PC-9 (cell line): Measurements from ENCODE around the gene AKAP6. TPM values are rescaled to one million over a fixed set of nuclear protein-coding genes. Genes with fewer than 3 reads are reported as not detected.

ENCODE experiments used
- BruUV-seq: library from RNA; stranded (reverse); fragments of 400-500 nt; replicated peaks from 2 replicates; lab custom pipeline; 2021; lab: Mats Ljungman, UMichigan
- CTCF ChIA-PET: fragments of 300-600 bp; sonication (Branson Sonifier 250); formaldehyde crosslinking; loops from one replicate; lab custom pipeline; 2022; ENCODE audit warnings: antibody characterized with exemption; lab: Charles Lee
- POLR2A ChIA-PET: fragments of 300-600 bp; sonication (Branson Sonifier 250); formaldehyde crosslinking; loops from one replicate; lab custom pipeline; 2022; ENCODE audit warnings: antibody characterized with exemption; ENCODE audit not compliant: unreplicated experiment; lab: Charles Lee
- DNase-seq, 2 experiments: peaks; one replicate each; pipeline versions ENCODE4 v3.0.0 to v3.0.0-alpha.2; 2015 to 2022; ENCODE audit warnings: mixed read lengths in 1 of 2
- H2AFZ ChIP-seq: fragments of 200-600 bp; sonication (generic); 2 replicates; pipeline ENCODE4 v1.8.1; 2017; ENCODE audit warnings: antibody characterized with exemption
- H3F3A ChIP-seq: fragments of 200-600 bp; sonication (generic); 2 replicates; pipeline ENCODE4 v1.8.1; 2017; ENCODE audit warnings: antibody characterized with exemption, mild to moderate bottlenecking, low read depth; ENCODE audit not compliant: insufficient read depth
- H3K27ac ChIP-seq: fragments of 200-600 bp; sonication (generic); 2 replicates; pipeline ENCODE4 v1.6.1; 2016; ENCODE audit warnings: mixed run types
- H3K27me3 ChIP-seq: fragments of 200-600 bp; sonication (generic); 2 replicates; pipeline ENCODE4 v1.6.1; 2016; ENCODE audit warnings: low read depth, mixed run types; ENCODE audit not compliant: insufficient read depth
- H3K36me3 ChIP-seq: fragments of 200-600 bp; sonication (generic); 2 replicates; pipeline ENCODE4 v1.6.1; 2016; ENCODE audit warnings: low read depth, mixed run types
- H3K4me1 ChIP-seq: fragments of 200-600 bp; sonication (generic); replicated peaks from 2 replicates; pipeline ENCODE4 v1.6.1; 2016; ENCODE audit warnings: mixed run types; ENCODE audit not compliant: insufficient read depth
- H3K4me2 ChIP-seq: fragments of 200-600 bp; sonication (generic); 2 replicates; pipeline ENCODE4 v1.6.1; 2017; ENCODE audit warnings: mixed run types
- H3K4me3 ChIP-seq: fragments of 200-600 bp; sonication (generic); 2 replicates; pipeline ENCODE4 v1.6.1; 2016; ENCODE audit warnings: mixed run types
- H3K79me2 ChIP-seq: fragments of 200-600 bp; sonication (generic); 2 replicates; pipeline ENCODE4 v1.6.1; 2017; ENCODE audit warnings: low read depth, mixed run types
- H3K9me2 ChIP-seq: fragments of 200-600 bp; sonication (generic); 2 replicates; pipeline ENCODE4 v1.8.1; 2017; ENCODE audit warnings: mild to moderate bottlenecking; ENCODE audit not compliant: insufficient read depth
- H3K9me3 ChIP-seq: fragments of 200-600 bp; sonication (generic); 2 replicates; pipeline ENCODE4 v1.8.1; 2016; ENCODE audit warnings: low read depth; ENCODE audit not compliant: insufficient read depth
- H4K20me1 ChIP-seq: fragments of 200-600 bp; sonication (generic); 2 replicates; pipeline ENCODE4 v1.8.1; 2017; ENCODE audit not compliant: insufficient read depth
- EZH2 ChIP-seq: fragments of 200-600 bp; sonication (generic); IDR thresholded peaks from 2 replicates; pipeline ENCODE4 v1.8.0; 2017; ENCODE audit warnings: antibody characterized with exemption, low read depth
- intact Hi-C: fragments of 100-400 bp; cut with micrococcal nuclease; formaldehyde crosslinking; loops from one replicate; pipeline ENCODE4 v1.10.0; 2022; ENCODE audit not compliant: unreplicated experiment
- total RNA-seq: library from RNA; stranded (reverse); gene quantifications from 2 replicates; pipeline ENCODE4 v1.2.3, GENCODE V29; 2021
- TF ChIP-seq, protein P1 (sequence below): fragments of 200-600 bp; sonication (generic); conservative IDR thresholded peaks from 2 replicates; pipeline ENCODE4 v1.6.1; 2017; ENCODE audit warnings: mixed run types, antibody characterized with exemption, mild to moderate bottlenecking, moderate library complexity

The AKAP6 gene
- total RNA-seq, 1 experiment from 2014 or later: 2.8 TPM

GRCh38 chr14:32491416-32492016 lies 162.4 kb downstream of the AKAP6 start:
- no peak for DNase-seq
- Histone ChIP-seq H3K4me3 (no peak overlapping the region), H3K4me2 (no peak overlapping the region), H2AFZ (no peak overlapping the region), H3F3A (no peaks in the 10 kb centered on the region), H3K79me2 (no peaks in the 10 kb centered on the region), H3K36me3 (no peaks in the 10 kb centered on the region), H3K9me2 (no peaks in the 10 kb centered on the region), H3K27ac (no peak overlapping the region), H4K20me1 (no peaks in the 10 kb centered on the region), H3K9me3 (no peaks in the 10 kb centered on the region), H3K27me3 (no peaks in the 10 kb centered on the region), H3K4me1 (no peaks in the 10 kb centered on the region)
- ChIA-PET POLR2A (no interaction called here), CTCF (no interaction called here)
- BruUV-seq: no TSS peak
- intact Hi-C loops: no loop called here
- no peak for TF ChIP-seq EZH2
- TF ChIP-seq, protein P1, sequence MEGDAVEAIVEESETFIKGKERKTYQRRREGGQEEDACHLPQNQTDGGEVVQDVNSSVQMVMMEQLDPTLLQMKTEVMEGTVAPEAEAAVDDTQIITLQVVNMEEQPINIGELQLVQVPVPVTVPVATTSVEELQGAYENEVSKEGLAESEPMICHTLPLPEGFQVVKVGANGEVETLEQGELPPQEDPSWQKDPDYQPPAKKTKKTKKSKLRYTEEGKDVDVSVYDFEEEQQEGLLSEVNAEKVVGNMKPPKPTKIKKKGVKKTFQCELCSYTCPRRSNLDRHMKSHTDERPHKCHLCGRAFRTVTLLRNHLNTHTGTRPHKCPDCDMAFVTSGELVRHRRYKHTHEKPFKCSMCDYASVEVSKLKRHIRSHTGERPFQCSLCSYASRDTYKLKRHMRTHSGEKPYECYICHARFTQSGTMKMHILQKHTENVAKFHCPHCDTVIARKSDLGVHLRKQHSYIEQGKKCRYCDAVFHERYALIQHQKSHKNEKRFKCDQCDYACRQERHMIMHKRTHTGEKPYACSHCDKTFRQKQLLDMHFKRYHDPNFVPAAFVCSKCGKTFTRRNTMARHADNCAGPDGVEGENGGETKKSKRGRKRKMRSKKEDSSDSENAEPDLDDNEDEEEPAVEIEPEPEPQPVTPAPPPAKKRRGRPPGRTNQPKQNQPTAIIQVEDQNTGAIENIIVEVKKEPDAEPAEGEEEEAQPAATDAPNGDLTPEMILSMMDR: no peak

DNA sequence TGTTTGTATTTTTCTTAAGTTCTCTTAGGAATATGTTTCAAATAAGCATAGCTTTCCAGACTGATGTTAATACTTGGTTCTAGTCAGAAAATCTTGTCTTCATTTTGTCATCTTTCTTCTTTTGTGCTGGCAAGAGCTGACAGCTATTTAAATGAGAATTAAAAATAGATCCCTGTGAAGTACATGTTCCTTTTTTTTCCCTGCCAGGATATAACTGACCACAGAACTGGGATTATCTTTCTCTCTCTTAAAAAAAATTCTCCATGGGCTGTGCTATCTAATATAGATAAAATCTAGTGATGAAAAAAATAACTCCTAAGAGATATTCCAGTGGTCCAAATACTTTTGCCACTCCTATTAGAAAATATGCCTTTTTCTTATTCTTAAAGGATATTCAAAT lies 163.4 kb downstream of the AKAP6 start:
- CTCF ChIA-PET: interaction anchor here (0.6 kb wide), 1 partner anchor 10 kb away, joined by 7 read pairs; no protein-coding TSS in a partner anchor
- BruUV-seq: no TSS peak
- Histone ChIP-seq H2AFZ (no peak overlapping the region), H3K27ac (no peak overlapping the region), H3K79me2 (no peaks in the 10 kb centered on the region), H3K9me3 (no peaks in the 10 kb centered on the region), H3F3A (no peaks in the 10 kb centered on the region), H3K27me3 (no peaks in the 10 kb centered on the region), H3K9me2 (no peaks in the 10 kb centered on the region), H3K4me1 (no peaks in the 10 kb centered on the region), H3K36me3 (no peaks in the 10 kb centered on the region), H3K4me3 (no peak overlapping the region), H3K4me2 (no peak overlapping the region), H4K20me1 (no peaks in the 10 kb centered on the region)
- POLR2A ChIA-PET: no interaction called here
- DNase-seq: no peak
- intact Hi-C loops: no loop called here
- TF ChIP-seq, protein P1: no peak
- no peak for TF ChIP-seq EZH2

DNA sequence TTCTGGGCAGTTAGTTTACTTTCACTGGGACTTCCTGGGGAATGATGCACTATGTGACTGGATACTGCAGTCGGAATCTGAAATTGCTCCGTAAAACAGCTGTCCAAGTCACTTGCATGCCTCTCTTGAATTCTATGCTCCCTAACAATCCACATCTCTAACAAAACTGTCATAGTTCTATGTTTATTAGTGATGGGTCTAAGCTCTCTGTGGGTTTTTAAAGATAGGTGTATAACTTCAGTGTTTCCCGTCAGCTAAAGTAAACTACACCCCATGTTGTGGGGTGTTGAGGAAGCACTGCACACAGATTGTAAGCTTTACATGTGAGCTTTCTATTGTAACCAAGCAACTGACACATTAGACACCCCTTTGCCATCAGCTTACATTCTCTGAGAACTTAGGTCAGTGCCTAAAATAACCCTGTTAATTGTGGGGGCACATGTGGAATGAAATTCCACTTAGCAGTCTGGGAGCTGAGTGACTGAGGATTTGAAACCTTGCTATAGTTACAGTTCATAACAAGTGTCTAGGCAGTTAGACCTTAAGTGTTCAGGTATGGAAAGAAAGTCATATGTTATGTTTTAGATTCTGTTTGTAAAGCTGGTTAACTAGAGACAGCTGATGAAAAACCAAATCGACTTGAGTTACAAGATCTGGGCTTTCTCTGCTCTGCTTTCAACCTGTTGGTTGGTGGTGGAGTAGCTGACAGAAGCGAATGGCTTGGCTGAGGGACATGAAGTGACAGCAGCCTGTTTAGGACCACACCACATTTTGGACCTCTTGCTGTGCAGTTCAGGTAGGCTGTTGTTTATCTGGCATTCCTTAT lies 165.7 kb downstream of the AKAP6 start:
- ChIA-PET POLR2A (interaction anchor here (0.6 kb wide), 1 partner anchor 1502 kb away, joined by 14 read pairs; no protein-coding TSS in a partner anchor), CTCF (no interaction called here)
- H3K4me3 ChIP-seq: no peak overlapping the region
- no peaks in the 10 kb centered on the region for H3K4me1 ChIP-seq
- TF ChIP-seq EZH2: no peak
- TF ChIP-seq, protein P1: no peak
- H3K9me2 ChIP-seq: no peaks in the 10 kb centered on the region
- H3K4me2 ChIP-seq: no peak overlapping the region
- no peaks in the 10 kb centered on the region for H3K9me3 ChIP-seq
- H4K20me1 ChIP-seq: no peaks in the 10 kb centered on the region
- no TSS peak for BruUV-seq
- H3F3A ChIP-seq: no peaks in the 10 kb centered on the region
- no peaks in the 10 kb centered on the region for H3K27me3 ChIP-seq
- intact Hi-C loops: no loop called here
- H3K27ac ChIP-seq: no peak overlapping the region
- no peak for DNase-seq
- no peaks in the 10 kb centered on the region for H3K36me3 ChIP-seq
- no peak overlapping the region for H2AFZ ChIP-seq
- H3K79me2 ChIP-seq: no peaks in the 10 kb centered on the region
